GM10248 (cell line): Measurements from ENCODE around the gene CNIH4.

Experiments
- CTCF ChIA-PET: fragments of 300-600 bp; sonication (Branson Sonifier 250); formaldehyde crosslinking; extraction: SDS; loops from one replicate; lab custom pipeline; 2021; ENCODE audit warnings: antibody characterized with exemption; lab: Yijun Ruan, JAX
- POLR2A ChIA-PET: fragments of 350-650 bp; sonication (Branson Sonifier 250); formaldehyde crosslinking; extraction: SDS; loops from one replicate; lab custom pipeline; 2020; ENCODE audit warnings: antibody characterized with exemption; lab: Yijun Ruan, JAX
- DNase-seq: peaks from one replicate; pipeline ENCODE4 v3.0.0; 2012; ENCODE audit errors: extremely low spot score
- CTCF ChIP-seq: IDR thresholded peaks from 2 replicates; pipeline ENCODE4 v1.5.1; 2012; ENCODE audit warnings: mild to moderate bottlenecking, low read depth; ENCODE audit errors: extremely low read depth, missing control alignments, control extremely low read depth

Gene CNIH4

GRCh38 chr1:224393294-224393693 lies 36.6 kb downstream of the CNIH4 start:
- ChIA-PET CTCF (interaction anchor here (2.4 to 2.6 kb wide), 2 partner anchors 10 to 12 kb away, joined by 8 to 9 read pairs; no protein-coding TSS in a partner anchor), POLR2A (no interaction called here)
- TF ChIP-seq CTCF = no peak
- DNase-seq = no peak

- ChIA-PET CTCF (interaction anchor here (0.8 to 1.2 kb wide), 3 partner anchors 15 to 89 kb away, joined by 3 to 7 read pairs (median 3); no protein-coding TSS in a partner anchor), POLR2A (no interaction called here)
- no peak for TF ChIP-seq CTCF
- DNase-seq = no peak
These were observed 43.2 kb downstream of the CNIH4 start for GRCh38 chr1:224399887-224400286.

GRCh38 chr1:224402472-224403036 lies 45.9 kb downstream of the CNIH4 start:
- no peak for TF ChIP-seq CTCF
- ChIA-PET POLR2A (no interaction called here), CTCF (interaction anchor here (1.7 kb wide), 1 partner anchor 15 kb away, joined by 6 read pairs; no protein-coding TSS in a partner anchor)
- DNase-seq = no peak

GRCh38 chr1:224404916-224405603 lies 48.4 kb downstream of the CNIH4 start:
- POLR2A ChIA-PET = interaction anchor here (0.9 kb wide), 1 partner anchor 17 kb away, joined by 4 read pairs; no protein-coding TSS in a partner anchor
- CTCF ChIA-PET = interaction anchor here (0.7 to 3.1 kb wide), 8 partner anchors 11 to 414 kb away, joined by 3 to 9 read pairs (median 3); no protein-coding TSS in a partner anchor
- no peak for DNase-seq
- TF ChIP-seq CTCF = no peak

GRCh38 chr1:224405604-224405970 lies 48.9 kb downstream of the CNIH4 start:
- no peak for DNase-seq
- ChIA-PET CTCF (interaction anchor here (1.2 to 3.1 kb wide), 2 partner anchors 11 to 289 kb away, joined by 3 to 9 read pairs; no protein-coding TSS in a partner anchor), POLR2A (interaction anchor here (0.9 kb wide), 1 partner anchor 16 kb away, joined by 4 read pairs; no protein-coding TSS in a partner anchor)
- TF ChIP-seq CTCF = no peak

- CTCF ChIA-PET = interaction anchor here (3.1 kb wide), 1 partner anchor 12 kb away, joined by 9 read pairs; no protein-coding TSS in a partner anchor
- TF ChIP-seq CTCF = no peak
- POLR2A ChIA-PET = interaction anchor here (0.9 kb wide), 1 partner anchor 16 kb away, joined by 4 read pairs; no protein-coding TSS in a partner anchor
- no peak for DNase-seq
These were observed 49.5 kb downstream of the CNIH4 start for GRCh38 chr1:224406216-224406615.
